Neural cell (in vitro differentiated cells): ENCODE data around the gene FAM110A.

Source experiments
- CTCF ChIP-seq: fragments of 450-650 bp; IDR thresholded peaks from 2 replicates; pipeline ENCODE4 v1.5.1; 2014; ENCODE audit warnings: antibody characterized with exemption, mild to moderate bottlenecking, moderate library complexity; ENCODE audit not compliant: poor library complexity, severe bottlenecking
- EP300 ChIP-seq: fragments of 450-650 bp; conservative IDR thresholded peaks from 2 replicates; pipeline ENCODE4 v1.6.1; 2014; ENCODE audit warnings: antibody characterized with exemption, mild to moderate bottlenecking, moderate library complexity; ENCODE audit not compliant: poor library complexity, severe bottlenecking
- EZH2 ChIP-seq: fragments of 200-600, 300-800 bp; shearing (Covaris generic), sonication (generic); IDR thresholded peaks from 2 replicates; pipeline ENCODE4 v1.6.1; 2014; ENCODE audit warnings: antibody characterized with exemption, low read length, borderline replicate concordance, mild to moderate bottlenecking; ENCODE audit not compliant: insufficient read depth, poor library complexity, severe bottlenecking
- POLR2AphosphoS5 ChIP-seq: IDR thresholded peaks from 2 replicates; pipeline ENCODE4 v1.6.1; 2012
- SMC3 ChIP-seq: fragments of 450-650 bp; conservative IDR thresholded peaks from 2 replicates; pipeline ENCODE4 v1.6.1; 2014; ENCODE audit warnings: antibody characterized with exemption, mild to moderate bottlenecking, moderate library complexity; ENCODE audit not compliant: poor library complexity

- TF ChIP-seq EZH2 (no peak), EP300 (no peak), CTCF (no peak), POLR2AphosphoS5 (no peak), SMC3 (no peak)
These were observed 22.9 kb downstream of the FAM110A start for GRCh38 chr20:856361-856775.
